GM21576 (cell line): Measurements from ENCODE around the gene TNFRSF12A.

Experiments used
- ATAC-seq: cut with Tn5 transposase; IDR thresholded peaks from one replicate; pipeline ENCODE4 v1.9.1; 2021; ENCODE audit warnings: mild to moderate bottlenecking, moderate library complexity; ENCODE audit not compliant: unreplicated experiment

TNFRSF12A gene

GRCh38 chr16:2985893-2986355 is 34.2 kb upstream of the TNFRSF12A start:
- no peak for ATAC-seq

DNA sequence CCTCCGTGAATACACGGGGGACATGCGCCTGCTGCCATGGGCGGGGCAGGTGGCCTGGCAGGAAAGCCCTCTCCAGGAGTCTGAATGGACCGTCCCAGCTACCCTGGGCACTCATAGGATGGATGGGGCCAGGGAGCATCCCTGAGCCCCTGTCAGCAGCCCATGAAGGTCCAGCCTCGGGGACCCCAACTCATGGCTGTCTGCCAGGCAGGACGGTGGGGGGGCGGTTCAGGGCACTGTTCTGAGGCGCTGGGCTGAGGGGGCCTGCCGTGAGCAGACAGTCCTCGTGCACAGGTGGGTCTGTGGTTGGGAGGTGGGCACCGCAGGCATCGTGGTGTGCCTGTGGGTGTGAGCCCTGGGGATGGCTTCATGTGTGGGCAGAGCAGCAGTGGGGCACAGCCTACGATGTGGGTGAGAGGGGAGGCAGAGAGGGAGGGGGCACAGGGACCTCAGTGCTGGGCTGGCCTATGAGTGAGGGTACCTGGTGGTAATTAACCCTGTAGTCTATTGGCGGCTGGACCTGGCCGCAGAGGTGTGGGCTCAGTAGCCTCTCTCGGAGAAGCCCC is 33.5 kb upstream of the TNFRSF12A start:
- ATAC-seq, result no peak

GRCh38 chr16:2987286-2987685 is 32.9 kb upstream of the TNFRSF12A start:
- no peak for ATAC-seq

GRCh38 chr16:2987833-2988232 is 32.3 kb upstream of the TNFRSF12A start:
- no peak for ATAC-seq

DNA sequence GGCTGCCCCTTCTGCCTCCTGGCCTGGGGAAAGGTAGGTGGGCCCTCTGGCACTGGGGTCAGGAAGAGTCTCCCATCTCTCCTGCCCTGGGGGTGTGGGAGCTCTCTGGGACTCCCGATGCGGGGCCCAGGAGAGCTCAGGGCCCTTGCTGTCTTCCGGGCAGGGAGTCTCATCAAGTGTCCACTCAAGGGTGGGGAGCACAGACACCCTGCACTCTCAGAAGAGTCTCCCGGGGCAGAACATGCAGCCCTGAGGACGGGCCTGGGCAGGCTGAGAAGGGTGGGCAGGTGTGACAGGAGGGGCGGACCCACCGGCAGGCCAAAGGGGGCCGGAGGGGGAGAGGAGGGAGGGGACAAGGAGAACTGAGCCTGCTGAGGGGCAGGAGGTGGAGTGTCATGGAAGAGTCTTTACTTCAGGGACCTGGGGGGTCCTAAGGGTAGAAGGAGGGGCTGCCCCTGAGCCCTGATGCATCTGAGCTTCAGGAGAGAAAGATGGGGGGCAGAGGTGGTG is 31.5 kb upstream of the TNFRSF12A start:
- no peak for ATAC-seq

GRCh38 chr16:2990891-2991290 is 29.3 kb upstream of the TNFRSF12A start:
- no peak for ATAC-seq

DNA sequence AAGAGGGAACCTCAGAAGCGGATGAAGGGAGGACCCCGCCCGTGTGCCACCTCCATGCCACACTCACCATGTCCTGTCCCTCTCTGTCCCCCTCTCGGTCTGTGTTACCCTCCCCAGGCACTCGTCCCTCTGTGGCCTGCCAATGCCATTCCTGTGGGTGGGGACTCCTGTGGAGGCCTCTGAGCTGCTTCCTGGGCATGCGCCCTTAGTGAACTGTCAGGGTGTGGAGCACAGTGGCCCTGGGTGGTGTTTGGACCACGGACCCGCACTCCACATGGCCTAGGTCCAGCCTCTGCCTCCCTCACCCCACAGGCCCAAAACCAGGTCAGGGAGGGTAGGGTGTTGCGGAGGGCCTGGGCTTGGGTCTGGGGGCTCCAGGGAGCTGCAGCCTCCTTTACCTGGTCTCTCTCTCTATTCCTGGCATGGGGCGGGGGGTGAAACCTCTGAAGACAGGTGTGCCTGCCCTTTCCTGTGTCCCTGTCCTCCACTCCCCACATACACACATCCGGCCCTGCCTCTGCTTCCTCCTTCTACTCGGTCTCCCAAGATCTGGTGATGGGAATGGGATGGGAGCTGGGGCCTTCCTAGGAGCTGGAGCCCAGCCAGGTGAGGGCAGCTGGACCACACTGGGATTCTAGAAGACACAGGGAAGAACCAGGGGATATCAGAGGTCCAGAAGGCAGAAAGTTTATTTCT is 28.5 kb upstream of the TNFRSF12A start:
- no peak for ATAC-seq

DNA sequence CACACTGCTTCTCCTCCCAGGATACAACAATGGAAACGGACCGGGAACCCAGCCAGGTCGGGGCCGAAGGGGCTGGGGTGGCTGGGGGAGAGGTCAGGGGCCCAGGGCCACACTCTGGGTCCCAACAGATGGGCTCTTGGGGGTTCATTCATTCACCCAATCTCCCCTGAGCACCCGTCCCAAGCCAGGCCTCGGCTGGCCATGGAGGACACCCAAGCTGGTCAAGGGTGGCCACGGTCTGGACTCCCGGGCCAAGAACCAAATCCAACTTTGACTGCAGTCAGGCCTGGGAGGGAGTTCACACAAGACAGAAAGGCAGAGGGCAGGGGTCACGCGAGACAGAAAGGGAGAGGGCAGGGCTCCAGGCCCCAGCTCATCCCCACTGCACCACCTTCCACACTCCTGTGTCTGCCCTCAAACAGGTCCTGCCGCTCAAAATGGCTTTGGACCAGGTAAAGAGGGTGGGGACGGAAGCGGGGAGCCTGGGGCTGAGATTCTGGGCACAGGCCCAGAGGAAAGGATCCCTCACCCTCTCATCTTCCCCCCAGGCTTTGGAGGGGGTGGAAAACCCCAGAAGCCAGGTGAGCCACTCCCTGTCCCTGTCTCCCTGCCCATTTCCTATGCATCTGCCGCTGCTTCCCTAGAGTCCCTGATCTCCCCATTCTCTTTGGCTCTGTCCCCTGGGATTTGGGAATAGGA is 27.6 kb upstream of the TNFRSF12A start:
- ATAC-seq, result no peak

- ATAC-seq, result no peak
Measured at GRCh38 chr16:2996298-2996697, 23.9 kb upstream of the TNFRSF12A start.

DNA sequence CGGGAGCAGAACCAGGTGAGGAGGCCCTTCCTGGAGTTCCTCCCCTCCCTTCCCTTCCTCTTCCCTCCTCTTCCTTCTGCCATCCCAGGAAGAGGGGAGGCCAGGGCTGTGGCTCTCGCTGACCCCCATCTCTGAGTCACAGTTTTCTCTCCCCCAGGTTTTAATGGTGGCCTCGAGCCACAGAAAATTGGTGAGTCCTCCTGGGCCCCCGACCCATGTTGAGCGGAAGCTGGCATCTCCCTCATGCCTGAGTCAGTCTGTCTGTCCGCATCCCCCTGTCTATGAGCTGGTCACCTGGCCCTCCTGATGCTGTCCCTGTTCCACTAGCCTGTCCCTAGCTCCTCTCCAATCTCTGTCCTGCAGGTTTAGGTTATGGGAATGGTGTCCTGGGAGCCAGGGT is 20.2 kb upstream of the TNFRSF12A start:
- no peak for ATAC-seq

DNA sequence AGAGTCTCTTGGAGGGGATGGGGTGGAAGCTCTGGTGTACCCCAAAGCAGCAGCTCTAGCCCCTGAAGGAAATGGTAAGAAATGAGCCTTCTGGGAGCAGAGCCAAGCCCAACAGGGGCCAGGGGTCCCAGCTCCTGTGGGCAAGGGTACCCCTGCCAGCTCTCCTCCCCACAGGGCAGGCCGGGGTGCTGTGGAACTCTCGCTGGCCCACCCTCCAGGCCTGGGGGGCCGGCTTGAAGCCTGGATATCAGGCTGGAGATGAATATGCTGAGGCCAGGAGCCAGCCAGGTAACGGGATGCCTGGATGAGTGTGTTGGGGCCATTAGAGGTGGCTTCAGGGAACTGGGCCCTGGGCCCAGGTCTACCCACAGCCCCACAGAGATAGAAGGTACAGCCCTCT is 19.6 kb upstream of the TNFRSF12A start:
- ATAC-seq, result no peak

DNA sequence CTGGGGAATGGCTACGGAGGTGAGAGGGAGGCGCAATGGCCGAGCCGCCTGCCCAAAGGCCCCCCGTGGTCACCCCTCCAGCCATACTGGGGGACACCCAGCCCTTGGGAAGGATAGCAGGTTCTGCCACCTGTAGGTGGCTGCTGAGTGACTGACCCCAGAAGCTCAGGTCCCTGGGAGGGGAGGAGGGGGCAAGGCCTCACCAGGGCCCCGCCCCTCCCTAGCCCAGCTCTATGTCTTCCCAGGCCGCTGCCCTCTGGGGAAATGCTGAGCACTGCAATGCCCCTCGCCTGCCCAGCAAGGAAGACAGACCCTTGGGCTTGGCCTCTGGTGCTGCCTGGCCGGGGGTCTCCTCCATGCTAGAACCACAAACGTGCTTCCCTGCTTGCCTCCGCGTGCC is 18.9 kb upstream of the TNFRSF12A start:
- ATAC-seq, result no peak

DNA sequence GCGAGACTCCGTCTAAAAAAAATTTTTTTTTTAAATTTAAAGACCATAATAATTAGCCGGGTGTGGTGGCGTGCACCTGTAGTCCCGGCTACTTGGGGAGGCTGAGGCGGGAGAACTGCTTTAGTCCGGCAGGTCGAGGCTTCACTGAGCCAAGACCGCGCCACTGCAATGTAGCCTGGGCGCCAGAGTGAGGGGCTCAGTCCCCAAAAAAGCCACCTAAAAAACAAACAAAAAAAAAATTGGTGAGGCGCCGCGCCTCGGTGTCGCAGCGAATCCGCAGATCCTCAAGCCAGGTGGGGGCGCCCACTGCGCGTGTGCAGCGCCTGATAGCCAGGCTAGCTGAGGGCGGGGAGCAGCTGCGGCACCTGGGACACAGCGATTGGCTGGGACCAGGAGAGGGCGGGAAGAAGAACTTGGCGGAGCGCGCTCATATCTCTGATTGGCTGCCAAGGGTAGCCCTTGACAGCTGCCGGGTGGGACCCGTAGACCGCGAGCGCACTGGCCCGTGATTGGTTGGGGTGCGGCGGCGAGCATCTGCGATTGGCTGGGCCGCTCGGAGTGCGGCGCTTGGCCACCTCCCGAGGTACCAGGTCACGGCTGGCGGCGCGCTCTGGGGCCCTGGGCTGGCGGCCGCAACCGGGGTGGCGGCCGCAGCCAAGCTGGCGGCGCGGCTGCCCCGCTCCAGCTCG is 16.4 kb upstream of the TNFRSF12A start:
- ATAC-seq, result peak; percentile 94

DNA sequence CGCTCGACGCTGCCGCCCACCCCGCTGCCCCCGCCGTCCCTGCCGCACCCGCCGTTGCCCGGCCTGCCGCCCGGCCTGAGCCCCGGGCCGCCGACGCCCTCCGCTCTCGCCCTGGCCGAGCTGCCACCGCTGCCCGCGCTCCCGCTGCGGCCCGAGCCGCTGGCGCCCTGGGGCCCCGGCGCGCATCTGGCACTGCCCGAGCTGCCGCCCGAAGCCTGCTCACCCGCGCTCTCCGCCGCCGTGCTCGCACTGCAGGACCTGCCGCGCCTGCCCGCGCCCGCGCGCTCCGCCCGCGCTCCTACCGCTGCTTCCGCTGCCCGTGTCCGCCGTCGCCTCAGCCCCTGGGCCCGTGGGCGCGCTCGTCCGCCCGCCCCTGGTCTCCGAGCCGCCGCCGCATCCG is 15.8 kb upstream of the TNFRSF12A start:
- peak; percentile 15 for ATAC-seq

DNA sequence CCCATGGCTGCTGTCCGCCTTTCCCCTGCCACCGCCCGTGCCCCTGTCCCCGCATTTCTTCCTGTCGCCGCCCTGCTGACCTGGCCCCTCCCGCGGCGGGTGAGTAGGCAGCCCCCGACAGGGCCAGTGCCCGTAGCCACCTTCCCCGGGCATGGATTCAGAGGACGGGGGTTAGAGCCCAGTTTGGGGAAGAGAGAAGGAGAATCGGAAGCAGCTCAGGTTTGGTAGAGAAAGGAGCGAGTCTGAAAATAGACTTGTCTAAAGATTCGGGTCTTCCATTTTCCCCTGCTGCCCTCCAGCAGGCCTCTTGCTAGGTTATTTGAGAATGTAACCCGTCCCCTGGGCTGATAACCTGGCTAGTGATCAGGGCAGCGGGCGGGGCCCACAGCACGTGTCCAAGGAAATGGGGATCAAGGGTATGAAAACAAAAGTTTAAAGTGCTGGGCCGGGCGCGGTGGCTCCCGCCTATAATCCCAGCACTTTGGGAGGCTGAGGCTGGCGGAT is 15.3 kb upstream of the TNFRSF12A start:
- ATAC-seq, result no peak

GRCh38 chr16:3007059-3007956 is 12.9 kb upstream of the TNFRSF12A start:
- no peak for ATAC-seq

DNA sequence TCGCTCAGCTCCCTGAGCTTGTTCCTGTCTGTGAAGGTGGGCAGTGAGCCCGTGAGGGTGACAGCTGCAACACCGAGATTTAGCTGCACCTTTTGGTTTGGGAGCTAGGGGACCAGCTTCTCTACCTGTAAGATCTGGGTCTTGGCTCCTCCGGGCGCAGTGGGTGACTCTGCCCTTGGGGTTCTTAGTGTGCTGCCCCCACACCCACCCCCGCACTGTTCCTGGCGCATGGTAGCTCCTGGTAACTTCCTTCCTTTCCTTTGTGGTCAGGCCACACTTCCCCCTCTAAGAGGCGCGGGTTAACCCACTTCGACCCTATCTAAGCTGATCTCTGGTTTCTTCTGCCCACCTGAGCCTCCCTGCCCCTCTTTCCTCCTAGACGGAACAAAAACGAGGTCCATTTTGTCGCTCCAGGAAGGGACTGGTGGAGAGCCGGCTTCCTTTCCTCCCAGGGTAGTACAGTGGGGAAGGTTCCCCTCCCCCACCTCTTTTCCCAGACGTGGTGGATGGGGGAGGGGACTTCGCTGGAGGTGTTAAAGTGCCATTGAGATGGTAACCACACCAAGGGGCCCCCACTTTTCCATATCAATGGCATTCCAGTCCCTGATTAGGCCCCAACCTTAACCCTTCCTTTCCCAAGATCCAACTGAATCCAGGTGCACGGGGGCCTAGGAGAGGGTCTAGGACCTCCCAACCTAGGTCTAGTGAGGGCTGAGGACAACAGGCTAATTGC is 12.0 kb upstream of the TNFRSF12A start:
- no peak for ATAC-seq

DNA sequence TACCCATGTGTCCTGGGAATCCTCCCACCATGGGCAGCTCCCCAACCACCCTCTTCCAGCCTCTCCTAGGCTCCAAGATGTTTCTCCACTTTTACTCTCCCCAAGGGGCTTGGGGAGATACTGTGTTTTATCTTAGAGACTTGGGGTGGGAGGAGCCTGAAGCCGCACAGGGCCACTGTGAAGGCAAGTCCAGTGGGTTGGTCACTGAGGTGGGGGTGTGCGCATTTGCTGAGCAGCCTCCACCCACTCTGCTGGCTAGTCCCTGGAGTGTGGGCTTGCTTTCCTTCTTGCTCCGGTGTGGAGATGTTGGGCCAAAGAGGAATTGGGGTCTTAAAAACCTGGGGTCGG is 11.5 kb upstream of the TNFRSF12A start:
- ATAC-seq, result no peak

- no peak for ATAC-seq
Measured at GRCh38 chr16:3009568-3010390, 10.4 kb upstream of the TNFRSF12A start.
